Keratinocyte (primary cell): ENCODE measurements around the gene ETV4. TPM values are rescaled to one million over a fixed set of nuclear protein-coding genes. Genes with fewer than 3 reads are reported as not detected.
A peak's percentile ranks its signal among the peaks of the same experiment; 100 is the strongest.

Experiments used
- DNase-seq: peaks from one replicate; pipeline ENCODE4 v3.0.0-alpha.2; 2011; ENCODE audit warnings: low read depth, missing footprints, low spot score
- FAIRE-seq: peaks from 2 replicates; lab custom pipeline; 2011; peaks lifted over from hg19 to GRCh38; lab: Jason Lieb, UNC
- H2AFZ ChIP-seq: 2 replicates; pipeline ENCODE4 v1.6.0; 2012; ENCODE audit warnings: low read length, control low read depth, inconsistent platforms; ENCODE audit not compliant: control insufficient read depth
- H3K27ac ChIP-seq: 2 replicates; pipeline ENCODE4 v1.5.1; 2011; ENCODE audit warnings: low read length; ENCODE audit not compliant: control insufficient read depth, insufficient read depth
- H3K27me3 ChIP-seq: 3 replicates; pipeline ENCODE4 v1.6.0; 2011; ENCODE audit warnings: low read length; ENCODE audit not compliant: control insufficient read depth, insufficient read depth; ENCODE audit errors: extremely low read depth
- H3K36me3 ChIP-seq, 2 experiments: 2 replicates in 1 of 2; 3 replicates in 1 of 2; pipeline ENCODE4 v1.5.1; 2011; ENCODE audit warnings: low read length in 2 of 2, mild to moderate bottlenecking in 1 of 2; ENCODE audit not compliant: control insufficient read depth in 2 of 2, insufficient read depth in 2 of 2; ENCODE audit errors: extremely low read depth in 1 of 2
- H3K4me1 ChIP-seq: 3 replicates; pipeline ENCODE4 v1.5.1; 2011; ENCODE audit warnings: low read length; ENCODE audit not compliant: control insufficient read depth, insufficient read depth; ENCODE audit errors: extremely low read depth
- H3K4me2 ChIP-seq: 3 replicates; pipeline ENCODE4 v1.6.0; 2011; ENCODE audit warnings: low read depth, low read length; ENCODE audit not compliant: control insufficient read depth, insufficient read depth; ENCODE audit errors: extremely low read depth
- H3K4me3 ChIP-seq, 3 experiments: fragments of 200-600 bp in 1 of 3; sonication (generic) in 1 of 3; 2 replicates in 2 of 3; 3 replicates in 1 of 3; pipeline ENCODE4 v1.5.1; 2011 to 2016; ENCODE audit warnings: low read length in 3 of 3, mild to moderate bottlenecking in 3 of 3, control low read depth in 2 of 3, inconsistent platforms in 1 of 3, low read depth in 1 of 3, mixed read lengths in 1 of 3, mixed run types in 1 of 3, moderate library complexity in 1 of 3; ENCODE audit not compliant: control insufficient read depth in 2 of 3, insufficient read depth in 2 of 3; ENCODE audit errors: extremely low read depth in 1 of 3
- H3K79me2 ChIP-seq: 2 replicates; pipeline ENCODE4 v1.6.0; 2012; ENCODE audit warnings: low read length; ENCODE audit not compliant: control insufficient read depth, insufficient read depth
- H3K9ac ChIP-seq: 3 replicates; pipeline ENCODE4 v1.6.0; 2011; ENCODE audit warnings: low read length; ENCODE audit not compliant: control insufficient read depth, insufficient read depth; ENCODE audit errors: extremely low read depth
- H3K9me1 ChIP-seq: 3 replicates; pipeline ENCODE4 v1.6.0; 2011; ENCODE audit warnings: low read length; ENCODE audit not compliant: control insufficient read depth, insufficient read depth; ENCODE audit errors: extremely low read depth
- H3K9me3 ChIP-seq: 2 replicates; pipeline ENCODE4 v1.5.1; 2012; ENCODE audit warnings: low read depth, low read length; ENCODE audit not compliant: control insufficient read depth
- H4K20me1 ChIP-seq: 3 replicates; pipeline ENCODE4 v1.6.0; 2011; ENCODE audit warnings: low read length; ENCODE audit not compliant: control insufficient read depth, insufficient read depth; ENCODE audit errors: extremely low read depth
- CTCF ChIP-seq, 3 experiments: IDR thresholded peaks in 1 of 3; conservative IDR thresholded peaks in 1 of 3; optimal IDR thresholded peaks in 1 of 3; 2 replicates in 2 of 3; 3 replicates in 1 of 3; pipeline versions ENCODE3 to v1.5.1; 2011; ENCODE audit warnings: low read length in 3 of 3, mild to moderate bottlenecking in 3 of 3, moderate library complexity in 2 of 3, control low read depth in 1 of 3, inconsistent platforms in 1 of 3; ENCODE audit not compliant: insufficient read depth in 2 of 3; ENCODE audit errors: extremely low read depth in 1 of 3
- EZH2 ChIP-seq: IDR thresholded peaks from one replicate; pipeline ENCODE4 v1.6.1; 2012; ENCODE audit warnings: inconsistent platforms, mild to moderate bottlenecking, low read length, moderate library complexity
- dilution Hi-C: fragments of 300-500 bp; cut with MboI; formaldehyde crosslinking; loops from one replicate; pipeline ENCODE4 v1.7.0; 2020; ENCODE audit warnings: low sequenced_read_pairs; ENCODE audit not compliant: extremely low pct_ligation_motif_present
- polyA plus RNA-seq, 5 experiments: library from polyadenylated mRNA; depleted of rRNA in 3 of 5; stranded (reverse) in 3 of 5; stranded (forward) in 1 of 5; unstranded in 1 of 5; fragments of >200 nt; gene quantifications; 1 replicate in 1 of 5; 2 replicates in 3 of 5; 3 replicates in 1 of 5; pipeline versions ENCODE4 v1.2.1 to v1.2.3, GENCODE V29; 2011 to 2012; ENCODE audit warnings: missing spikeins in 2 of 5, low read depth in 1 of 5, low replicate concordance in 1 of 5

Gene ETV4
- polyA plus RNA-seq, 1 donor (not counting 4 experiments of a cell fraction or from before 2014, with no cell fraction given): 33.6 TPM

- FAIRE-seq: no peak
- H3K27me3 ChIP-seq: no peaks in the 10 kb centered on the region
- no peaks in the 10 kb centered on the region for H3K9me1 ChIP-seq
- H4K20me1 ChIP-seq: no peaks in the 10 kb centered on the region
- dilution Hi-C loops: no loop called here
- peaks cover 25% of the 10 kb centered on the region for H3K4me1 ChIP-seq
- H3K27ac ChIP-seq: no peak overlapping the region
- no peak for DNase-seq
- no peaks in the 10 kb centered on the region for H3K9me3 ChIP-seq
- no peaks in the 10 kb centered on the region for H3K79me2 ChIP-seq
- no peak overlapping the region for H3K4me2 ChIP-seq
- no peak overlapping the region for H2AFZ ChIP-seq
- H3K4me3 ChIP-seq: no peak overlapping the region
- TF ChIP-seq EZH2 (no peak), CTCF (optimal IDR thresholded peaks at IDR 0.05 in 1 of 3, IDR thresholded peaks at IDR 0.05 in 1 of 3, conservative IDR thresholded peaks at IDR 0.05 in 1 of 3; ENCODE audit: extremely low read depth in 1 of 3, insufficient read depth in 2 of 3, low read length in 3 of 3) (no peak)
- H3K36me3 ChIP-seq: no peaks in the 10 kb centered on the region
- H3K9ac ChIP-seq: no peak overlapping the region
Observed at GRCh38 chr17:43558805-43559160, 12.6 kb upstream of the ETV4 start.

- no peak overlapping the region for H3K9ac ChIP-seq
- H3K4me2 ChIP-seq: peak overlapping the region; percentile 2
- H3K36me3 ChIP-seq: no peaks in the 10 kb centered on the region
- H4K20me1 ChIP-seq: no peaks in the 10 kb centered on the region
- peak; percentile 55 for FAIRE-seq
- H3K4me1 ChIP-seq: peaks cover 23% of the 10 kb centered on the region
- DNase-seq: no peak
- TF ChIP-seq EZH2 (no peak), CTCF (optimal IDR thresholded peaks at IDR 0.05 in 1 of 3, IDR thresholded peaks at IDR 0.05 in 1 of 3, conservative IDR thresholded peaks at IDR 0.05 in 1 of 3; ENCODE audit: extremely low read depth in 1 of 3, insufficient read depth in 2 of 3, low read length in 3 of 3) (no peak)
- no peaks in the 10 kb centered on the region for H3K9me1 ChIP-seq
- no peaks in the 10 kb centered on the region for H3K9me3 ChIP-seq
- no peaks in the 10 kb centered on the region for H3K79me2 ChIP-seq
- H2AFZ ChIP-seq: peak overlapping the region; percentile 18
- no peaks in the 10 kb centered on the region for H3K27me3 ChIP-seq
- dilution Hi-C loops: no loop called here
- no peak overlapping the region for H3K4me3 ChIP-seq
- peak overlapping the region; percentile 29 for H3K27ac ChIP-seq
Observed at GRCh38 chr17:43556292-43556691, 10.2 kb upstream of the ETV4 start.
